Esophagus squamous epithelium (tissue), 4 donors: Measurements from ENCODE around the gene MNT.

Source experiments
- CTCF ChIP-seq, 6 experiments: fragments of 450-650 bp in 4 of 6; fragments of 200-600 bp in 2 of 6; sonication (generic) in 2 of 6; IDR thresholded peaks; one replicate each; pipeline ENCODE4 v1.5.1; 2016 to 2019; ENCODE audit warnings: antibody characterized with exemption in 6 of 6, mild to moderate bottlenecking in 4 of 6, moderate library complexity in 4 of 6
- POLR2A ChIP-seq, 4 donors: fragments of 450-650 bp; IDR thresholded peaks; one replicate each; pipeline ENCODE4 v1.6.1; 2017; ENCODE audit warnings: antibody characterized with exemption in 4 of 4, mild to moderate bottlenecking in 4 of 4, moderate library complexity in 3 of 4

DNA sequence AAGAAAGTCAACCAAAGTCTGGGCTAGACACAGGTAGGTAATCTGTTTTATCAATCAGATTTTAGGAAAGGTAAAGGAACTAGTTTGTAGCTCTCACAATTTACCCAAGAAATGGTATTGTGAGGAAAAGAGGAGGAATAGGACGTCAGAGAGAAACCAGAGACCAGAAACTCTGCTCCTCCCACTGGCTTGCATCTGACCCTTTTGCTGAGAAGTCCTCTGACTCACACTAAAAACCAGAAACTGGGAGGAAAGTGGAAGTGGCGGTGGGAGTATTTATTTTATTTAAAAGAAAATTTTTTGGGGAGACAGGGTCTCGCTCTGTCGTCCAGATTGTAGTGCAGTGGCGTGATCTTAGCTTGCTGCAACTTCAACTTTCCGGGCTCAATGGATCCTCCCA, 38.0 kb upstream of the MNT start:
- TF ChIP-seq CTCF (IDR thresholded peaks at IDR 0.05) (no peak), POLR2A (IDR thresholded peaks at IDR 0.05) (no peak)
